Lower leg skin (tissue), 3 donors: ENCODE data around the gene VSIG10.

ENCODE experiments used
- CTCF ChIP-seq, 3 donors: fragments of 450-650 bp; IDR thresholded peaks; one replicate each; pipeline ENCODE4 v1.5.1; 2016; ENCODE audit warnings: antibody characterized with exemption in 3 of 3, mild to moderate bottlenecking in 3 of 3, moderate library complexity in 2 of 3
- POLR2A ChIP-seq, 2 donors: fragments of 450-650 bp; IDR thresholded peaks; one replicate each; pipeline ENCODE4 v1.6.1; 2016 to 2017; ENCODE audit warnings: antibody characterized with exemption in 2 of 2, mild to moderate bottlenecking in 1 of 2, moderate library complexity in 1 of 2

- TF ChIP-seq CTCF (IDR thresholded peaks at IDR 0.05) (no peak), POLR2A (IDR thresholded peaks at IDR 0.05) (no peak)
Observed at GRCh38 chr12:118145798-118146156, 42.0 kb upstream of the VSIG10 start.
